ENCODE measurements around the gene MAML2.

The MAML2 gene

GRCh38 chr11:96337541-96338431, 5.2 kb downstream of the MAML2 start:
- H3K27ac ChIP-seq (ENCODE audit: low read length) = peak overlapping the region; percentile 81; the same call in 1 of the 2 replicates
- H3K4me1 ChIP-seq (ENCODE audit: low read length) = peaks cover 23% of the 10 kb centered on the region
- peak overlapping the region; percentile 86 for H3K4me3 ChIP-seq (ENCODE audit: low read length)
- peak overlapping the region; percentile 63; the same call in 1 of the 2 replicates for H3K9ac ChIP-seq (ENCODE audit: low read length)
- no peak overlapping the region for H2AFZ ChIP-seq (ENCODE audit: low read length)
- peaks cover 97% of the 10 kb centered on the region for H3K79me2 ChIP-seq (ENCODE audit: low read length)
- H4K20me1 ChIP-seq (ENCODE audit: insufficient read depth, low read length) = no peaks in the 10 kb centered on the region
- H3K27me3 ChIP-seq (replicated peaks; ENCODE audit: insufficient read depth, low read length) = no peaks in the 10 kb centered on the region
- TF ChIP-seq CTCF (IDR thresholded peaks at IDR 0.05; ENCODE audit: low read length) = no peak; the same call in 1 of the 2 replicates
- no peak for TF ChIP-seq EZH2 (optimal IDR thresholded peaks at IDR 0.05; ENCODE audit: low read depth, low read length)
- TF ChIP-seq EZH2phosphoT487 (IDR thresholded peaks at IDR 0.05; ENCODE audit: low read length) = no peak
- H3K9me2 ChIP-seq (replicated peaks; ENCODE audit: insufficient read depth, low read length) = no peaks in the 10 kb centered on the region
- peak overlapping the region; percentile 89 for H3K4me2 ChIP-seq (ENCODE audit: low read depth, low read length)
- peaks cover 48% of the 10 kb centered on the region for H3F3A ChIP-seq (ENCODE audit: insufficient read depth, low read length)
- peak; percentile 87 for DNase-seq
- H3K36me3 ChIP-seq (replicated peaks; ENCODE audit: insufficient read depth, low read length) = 0 out of 2 replicates have a peak, but pooled peaks cover 9% of the 10 kb centered on the region
- H3K9me3 ChIP-seq (replicated peaks; ENCODE audit: insufficient read depth, low read length) = no peaks in the 10 kb centered on the region

DNA sequence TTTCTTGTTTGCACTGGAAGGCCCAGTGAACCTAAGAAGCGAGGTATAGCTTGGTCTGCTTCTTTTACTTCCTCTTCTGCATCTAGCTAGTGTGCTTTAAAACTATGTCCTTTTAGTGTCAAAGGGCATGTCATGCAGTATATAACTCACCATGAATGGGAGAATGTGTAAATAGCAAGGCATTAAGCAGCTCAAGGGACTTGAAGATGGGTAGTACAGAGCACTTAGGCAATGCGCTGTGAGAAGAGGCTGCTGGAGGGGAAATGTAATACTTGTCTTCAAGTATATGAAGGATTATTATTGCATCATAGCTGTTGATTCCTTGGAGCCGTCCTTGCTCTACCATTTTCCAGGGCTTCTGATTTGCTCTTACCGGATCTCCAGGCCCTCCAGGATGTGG, 7.6 kb downstream of the MAML2 start:
- no peak for DNase-seq
- H3K36me3 ChIP-seq (replicated peaks; ENCODE audit: insufficient read depth, low read length) = 0 out of 2 replicates have a peak, but pooled peaks cover 9% of the 10 kb centered on the region
- H3K27ac ChIP-seq (ENCODE audit: low read length) = no peak overlapping the region
- TF ChIP-seq EZH2phosphoT487 (IDR thresholded peaks at IDR 0.05; ENCODE audit: low read length) = no peak
- peaks cover 31% of the 10 kb centered on the region for H3K4me1 ChIP-seq (ENCODE audit: low read length)
- H3K4me3 ChIP-seq (ENCODE audit: low read length) = no peak overlapping the region
- H2AFZ ChIP-seq (ENCODE audit: low read length) = no peak overlapping the region
- H3K4me2 ChIP-seq (ENCODE audit: low read depth, low read length) = no peak overlapping the region
- no peaks in the 10 kb centered on the region for H3K9me3 ChIP-seq (replicated peaks; ENCODE audit: insufficient read depth, low read length)
- H3F3A ChIP-seq (ENCODE audit: insufficient read depth, low read length) = peaks cover 27% of the 10 kb centered on the region
- H3K9ac ChIP-seq (ENCODE audit: low read length) = no peak overlapping the region
- no peaks in the 10 kb centered on the region; the same call in 1 of the 2 replicates for H4K20me1 ChIP-seq (ENCODE audit: insufficient read depth, low read length)
- H3K79me2 ChIP-seq (ENCODE audit: low read length) = peaks cover 95% of the 10 kb centered on the region
- H3K9me2 ChIP-seq (replicated peaks; ENCODE audit: insufficient read depth, low read length) = no peaks in the 10 kb centered on the region
- no peaks in the 10 kb centered on the region for H3K27me3 ChIP-seq (replicated peaks; ENCODE audit: insufficient read depth, low read length)

DNA sequence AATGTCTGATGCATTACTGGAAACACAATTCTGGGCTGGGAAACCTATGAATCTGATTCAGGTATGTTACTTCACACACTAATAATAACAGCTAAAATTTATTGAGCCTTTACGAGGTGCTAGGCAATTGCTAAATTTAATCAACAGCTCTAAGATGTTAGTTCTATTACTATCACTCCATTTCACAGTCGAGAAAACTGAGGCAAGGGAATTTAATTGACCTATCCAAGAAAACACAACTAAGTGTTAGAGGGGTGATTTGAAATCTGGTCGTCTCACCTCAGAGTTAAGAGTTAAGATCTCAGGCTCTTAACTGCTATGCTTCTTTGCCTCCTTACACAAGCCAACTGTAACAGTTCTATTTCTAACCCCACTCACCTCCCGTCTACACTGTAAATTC, 8.8 kb downstream of the MAML2 start:
- Histone ChIP-seq H3K4me3 (ENCODE audit: low read length) (no peak overlapping the region), H3K27ac (ENCODE audit: low read length) (no peak overlapping the region), H3K27me3 (replicated peaks; ENCODE audit: insufficient read depth, low read length) (no peaks in the 10 kb centered on the region), H3F3A (ENCODE audit: insufficient read depth, low read length) (peaks cover 15% of the 10 kb centered on the region), H3K79me2 (ENCODE audit: low read length) (peaks cover 96% of the 10 kb centered on the region), H3K4me1 (ENCODE audit: low read length) (peaks cover 24% of the 10 kb centered on the region), H3K9me2 (replicated peaks; ENCODE audit: insufficient read depth, low read length) (no peaks in the 10 kb centered on the region), H3K9ac (ENCODE audit: low read length) (no peak overlapping the region), H4K20me1 (ENCODE audit: insufficient read depth, low read length) (no peaks in the 10 kb centered on the region; the same call in 1 of the 2 replicates), H3K4me2 (ENCODE audit: low read depth, low read length) (no peak overlapping the region), H3K36me3 (replicated peaks; ENCODE audit: insufficient read depth, low read length) (0 out of 2 replicates have a peak, but pooled peaks cover 9% of the 10 kb centered on the region), H2AFZ (ENCODE audit: low read length) (no peak overlapping the region), H3K9me3 (replicated peaks; ENCODE audit: insufficient read depth, low read length) (no peaks in the 10 kb centered on the region)
- no peak for DNase-seq
- TF ChIP-seq EZH2 (optimal IDR thresholded peaks at IDR 0.05; ENCODE audit: low read depth, low read length) (no peak), CTCF (IDR thresholded peaks at IDR 0.05; ENCODE audit: low read length) (no peak), EZH2phosphoT487 (IDR thresholded peaks at IDR 0.05; ENCODE audit: low read length) (no peak)

Measured in MM.1S (cell line).